Right renal cortex interstitium (tissue), 3 donors: ENCODE results near the gene RBMS3. TPM values are rescaled to one million over a fixed set of nuclear protein-coding genes. Genes with fewer than 3 reads are reported as not detected.
"Not testable (repeated sequence)": the region's sequence is repeated elsewhere in the genome, so short reads cannot be mapped to it uniquely, and the experiment has no call there.

Source experiments
- DNase-seq, 3 donors: peaks; one replicate each; pipeline ENCODE4 v3.0.0-alpha.2; 2013; ENCODE audit warnings: low read depth in 3 of 3, low spot score in 2 of 3
- polyA plus RNA-seq, 3 donors: library from polyadenylated mRNA; unstranded; fragments of 120-200 nt; gene quantifications; one replicate each; pipeline ENCODE4 v1.2.1, GENCODE V29; 2013; ENCODE audit not compliant: insufficient read length in 3 of 3

Gene RBMS3
- polyA plus RNA-seq, 3 donors, result 11.6 to 15.4 (median 12.5) TPM

DNA sequence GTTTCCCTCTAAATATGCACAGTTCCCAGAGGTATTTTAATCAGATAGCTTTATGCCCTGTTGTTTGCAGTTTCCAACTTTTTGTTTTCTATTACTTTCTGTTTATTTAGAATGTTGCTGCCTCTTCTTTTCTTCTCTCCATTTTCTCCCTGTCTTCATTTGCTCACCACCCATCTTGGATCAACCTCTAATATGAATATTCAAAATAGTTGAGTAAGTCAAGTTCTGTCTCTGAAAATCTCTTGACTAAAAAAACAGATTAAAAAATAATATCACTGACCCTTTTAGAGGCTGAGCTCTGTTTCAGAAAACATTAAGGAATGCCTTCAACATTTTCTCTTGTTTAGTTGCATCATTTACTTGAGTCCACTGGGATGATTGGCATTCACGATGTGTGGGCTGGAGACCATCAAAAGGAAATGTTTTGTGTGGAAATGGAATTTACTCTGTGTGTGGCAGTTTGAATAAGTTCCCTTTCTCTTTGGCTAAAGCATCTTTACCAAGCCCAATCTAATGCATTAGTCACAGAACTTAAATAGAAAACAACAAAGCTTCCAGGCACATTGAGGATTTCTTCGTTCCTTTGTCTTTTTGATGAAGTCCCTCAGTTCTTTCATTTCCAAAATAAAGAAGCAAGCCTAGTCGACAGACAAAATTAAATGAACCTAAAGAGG is 691.6 kb downstream of the RBMS3 start:
- DNase-seq, result no peak

DNA sequence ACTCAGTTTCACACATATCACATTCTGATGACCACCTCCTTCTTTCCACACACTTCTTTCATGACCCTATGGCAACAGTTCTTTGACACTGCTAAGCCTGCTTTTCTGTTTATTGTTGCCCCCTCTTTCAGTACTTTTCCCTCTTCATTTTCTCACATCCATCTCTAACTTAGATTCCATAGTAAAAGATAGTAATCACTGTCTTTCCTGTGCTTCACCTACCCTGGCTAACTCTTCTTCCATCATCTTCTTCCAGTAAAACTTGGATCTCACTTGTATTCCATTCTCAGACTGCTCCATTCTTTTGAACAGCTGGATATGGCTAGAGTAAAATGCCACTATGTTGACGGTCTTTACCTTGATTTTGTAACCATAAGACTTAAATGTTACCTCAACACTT is 692.9 kb downstream of the RBMS3 start:
- DNase-seq, result no peak

- no peak for DNase-seq
Observed at GRCh38 chr3:29976871-29977270, 696.0 kb downstream of the RBMS3 start.

DNA sequence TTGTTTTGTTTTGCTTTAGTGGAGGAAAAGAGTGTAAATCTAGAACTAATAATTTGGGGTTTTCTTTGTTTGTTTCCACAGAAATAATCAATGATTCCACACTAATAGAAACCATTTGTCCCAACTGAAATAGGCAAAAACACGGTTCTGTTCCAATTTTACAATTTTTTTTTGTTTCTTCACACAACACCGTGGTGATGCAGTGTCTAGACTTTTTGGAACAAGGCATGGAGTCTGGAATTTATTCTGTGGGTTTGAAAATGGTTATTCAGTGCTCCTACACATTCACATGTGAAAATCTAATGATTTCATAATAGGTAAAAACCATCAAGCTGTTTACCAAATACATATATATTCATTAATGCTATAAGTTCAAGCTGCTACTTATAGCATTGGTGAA is 696.5 kb downstream of the RBMS3 start:
- DNase-seq, result no peak

DNA sequence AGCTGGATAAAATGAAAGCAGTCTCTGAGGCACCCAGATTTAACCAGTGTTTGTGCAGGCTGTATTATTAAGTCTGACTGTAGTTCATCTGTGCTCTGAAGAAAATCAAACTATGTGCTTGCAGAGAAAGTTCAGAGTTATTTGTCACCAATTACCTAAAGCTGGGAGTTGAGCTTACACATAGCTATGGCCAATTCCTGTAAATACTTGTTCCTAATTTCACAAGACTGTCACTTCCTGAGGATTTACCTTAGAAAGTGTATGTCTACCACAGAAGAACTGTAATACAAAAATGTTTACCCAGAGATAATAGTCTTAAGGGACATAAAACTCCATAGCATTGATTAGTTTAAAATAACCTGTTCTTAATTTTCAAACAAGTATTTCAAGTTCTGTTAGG is 697.2 kb downstream of the RBMS3 start:
- DNase-seq, result no peak

GRCh38 chr3:29991198-29991597 is 710.3 kb downstream of the RBMS3 start:
- DNase-seq, result no peak

GRCh38 chr3:30002797-30003196 is 721.9 kb downstream of the RBMS3 start:
- DNase-seq, result no peak

DNA sequence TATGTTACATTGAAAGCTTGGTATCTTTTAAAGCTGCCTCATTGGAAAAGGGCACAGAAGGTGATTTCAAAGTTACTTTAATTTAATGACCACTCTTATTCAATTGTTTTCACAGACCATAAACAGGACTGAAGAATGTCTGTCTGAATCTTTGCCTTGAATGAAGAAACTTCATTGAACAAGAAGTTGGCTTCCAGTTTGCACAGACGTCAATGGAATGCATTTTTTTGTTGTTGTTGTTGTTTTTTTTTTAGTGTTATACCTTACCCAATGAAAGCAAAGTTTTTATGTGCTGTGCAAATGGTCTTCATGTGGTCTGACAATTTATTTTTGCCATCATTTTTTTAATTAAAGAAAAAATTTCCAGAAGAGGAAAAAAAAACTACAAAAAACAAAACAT is 722.9 kb downstream of the RBMS3 start:
- no peak for DNase-seq

- no peak for DNase-seq
Observed at GRCh38 chr3:30004481-30004880, 723.6 kb downstream of the RBMS3 start.

DNA sequence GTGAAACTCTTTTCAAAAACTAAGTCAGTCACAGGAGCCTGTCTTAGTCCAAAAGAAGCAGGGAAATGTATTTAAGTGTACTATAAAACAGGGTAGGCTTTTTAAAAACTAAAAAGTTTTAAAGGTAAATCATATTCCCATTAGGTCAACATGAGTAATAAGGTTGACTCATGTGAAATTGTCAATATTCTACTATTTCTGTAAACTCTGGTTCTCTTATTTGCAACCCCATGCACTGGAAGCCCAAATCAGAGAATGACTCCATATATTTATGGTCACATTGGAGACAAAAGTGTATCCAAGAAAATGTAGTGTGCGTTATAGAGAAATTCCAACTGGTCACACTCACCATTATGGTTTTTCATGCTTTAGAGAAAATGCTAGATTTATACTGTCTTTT is 725.2 kb downstream of the RBMS3 start:
- no peak for DNase-seq

- no peak for DNase-seq
Observed at GRCh38 chr3:30007668-30008067, 726.8 kb downstream of the RBMS3 start.

DNA sequence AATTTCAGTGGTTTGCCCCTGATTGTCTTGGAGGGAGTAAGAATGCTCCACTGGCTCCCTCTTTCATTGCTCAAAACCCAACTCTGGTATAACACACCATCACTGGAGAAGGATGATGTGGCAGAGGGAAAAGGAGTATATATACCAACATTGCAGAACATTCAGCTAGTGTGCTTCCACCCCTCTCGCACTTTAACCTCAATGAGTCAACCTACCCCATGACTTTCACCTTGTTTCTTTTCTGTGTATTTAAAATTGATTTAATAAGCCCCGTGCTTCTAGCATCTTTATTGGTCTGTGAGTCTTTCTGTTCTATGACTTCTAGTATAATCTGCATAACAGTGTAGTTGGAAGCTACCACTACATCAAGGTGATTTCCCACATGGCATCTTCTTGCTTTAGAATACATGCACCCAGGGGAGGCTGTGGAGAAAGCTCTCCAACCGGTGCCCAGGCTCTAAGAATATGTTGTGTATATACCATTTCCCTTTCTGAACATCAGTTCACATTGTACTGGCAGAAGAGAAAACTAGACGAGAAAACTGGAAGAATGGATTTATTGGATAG is 730.4 kb downstream of the RBMS3 start:
- DNase-seq, result no peak

GRCh38 chr3:30012941-30013543 is 732.2 kb downstream of the RBMS3 start:
- DNase-seq, result peak; percentile 41 to 58 (median 50)

GRCh38 chr3:30017901-30018300 is 737.0 kb downstream of the RBMS3 start:
- no peak for DNase-seq

- no peak for DNase-seq
Observed at GRCh38 chr3:30020380-30020779, 739.5 kb downstream of the RBMS3 start.

- DNase-seq, result no peak
Observed at GRCh38 chr3:30024466-30024865, 743.6 kb downstream of the RBMS3 start.

- no peak for DNase-seq
Observed at GRCh38 chr3:30026851-30027250, 746.0 kb downstream of the RBMS3 start.

- DNase-seq, result no peak
Observed at GRCh38 chr3:30034246-30034991, 753.5 kb downstream of the RBMS3 start.

- DNase-seq, result no peak
Observed at GRCh38 chr3:30035935-30036567, 755.2 kb downstream of the RBMS3 start.

DNA sequence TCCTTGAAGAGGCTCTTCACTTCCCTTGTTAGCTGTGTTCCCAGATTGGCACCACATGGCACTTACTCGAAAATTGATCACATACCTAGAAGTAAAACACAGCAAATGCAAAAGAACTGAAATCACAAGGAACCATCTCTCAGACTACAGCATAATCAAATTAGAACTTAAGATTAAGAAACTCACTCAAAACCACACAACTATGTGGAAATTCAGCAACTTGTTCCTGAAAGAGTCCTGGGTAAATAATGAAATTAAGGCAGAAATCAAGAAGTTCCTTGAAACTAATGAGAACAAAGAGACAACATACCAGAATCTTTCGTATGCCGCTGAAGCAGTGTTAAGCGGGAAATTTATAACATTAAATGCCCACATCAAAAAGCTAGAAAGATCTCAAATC is 759.3 kb downstream of the RBMS3 start:
- no peak for DNase-seq

GRCh38 chr3:30041481-30041880 is 760.6 kb downstream of the RBMS3 start:
- not testable (repeated sequence) for DNase-seq
